GM12891 (cell line): ENCODE results near the gene ZNF143.

ENCODE experiments used
- PAX5 ChIP-seq: IDR thresholded peaks from 2 replicates; pipeline ENCODE4 v1.6.1; 2011; ENCODE audit warnings: low read length, moderate library complexity, mild to moderate bottlenecking; ENCODE audit not compliant: insufficient read depth, severe bottlenecking
- POLR2A ChIP-seq: IDR thresholded peaks from 2 replicates; pipeline ENCODE4 v1.6.1; 2011; ENCODE audit warnings: low read depth, low read length, control low read depth
- POLR2AphosphoS5 ChIP-seq: IDR thresholded peaks from 2 replicates; pipeline ENCODE4 v1.6.1; 2011; ENCODE audit warnings: low read depth, low read length, control low read depth
- SPI1 ChIP-seq: IDR thresholded peaks from 2 replicates; pipeline ENCODE4 v1.6.1; 2011; ENCODE audit warnings: low read depth, low read length, control low read depth

GRCh38 chr11:9479899-9480298 lies 19.1 kb downstream of the ZNF143 start:
- TF ChIP-seq POLR2A (no peak), POLR2AphosphoS5 (no peak), PAX5 (no peak), SPI1 (no peak)
